ENCODE measurements around the gene PTCH2. TPM values are rescaled to one million over a fixed set of nuclear protein-coding genes. Genes with fewer than 3 reads are reported as not detected.

PTCH2 gene
- total RNA-seq (ENCODE audit: low replicate concordance), result 0.38 TPM in 1 of 2 replicates, not detected in the other

GRCh38 chr1:44842862-44843655 lies at the start of gene PTCH2:
TSS of gene PTCH2 (minus strand) at chr1:44843253. CDS start at chr1:44842932, 321 bp downstream.

GRCh38 chr1:44808063-44808937 lies 34.8 kb downstream of the PTCH2 start, which contains the start of gene BTBD19:
TSS of gene BTBD19 (plus strand) at chr1:44808523. CDS start at chr1:44808821, 298 bp downstream.

GRCh38 chr1:44806704-44807363 lies 36.2 kb downstream of the PTCH2 start, which contains the start of gene DYNLT4:
TSS of gene DYNLT4 (minus strand) at chr1:44807351. CDS start at chr1:44806668, 683 bp downstream.

GRCh38 chr1:44799770-44800584 lies 43.1 kb downstream of the PTCH2 start, which contains the start of gene PLK3:
TSS of gene PLK3 (plus strand) at chr1:44800377. CDS start at chr1:44800464, 87 bp downstream.

GRCh38 chr1:44788120-44788860 lies 54.8 kb downstream of the PTCH2 start, which contains the start of gene BEST4:
TSS of gene BEST4 (minus strand) at chr1:44788170. CDS start at chr1:44787705, 465 bp downstream.

GRCh38 chr1:44775078-44775929 lies 67.7 kb downstream of the PTCH2 start, which contains the start of gene RPS8:
TSS of gene RPS8 (plus strand) at chr1:44775540. CDS start at chr1:44775597, 57 bp downstream.

Other genes starting within 250 kb of the PTCH2 start
- gene TMEM53, start 168.8 kb downstream of the PTCH2 start, total RNA-seq (ENCODE audit: low replicate concordance), result 3.4 and 5.0 TPM in 2 replicates
- 0.60 and 3.5 TPM in 2 replicates for gene ARMH1, start 168.5 kb downstream of the PTCH2 start, total RNA-seq (ENCODE audit: low replicate concordance)
- not detected in 2 replicates for gene RNU5D-1, start 112.1 kb downstream of the PTCH2 start, total RNA-seq (ENCODE audit: low replicate concordance)
- 1.8 and 10.5 TPM in 2 replicates for gene KIF2C, start 103.4 kb downstream of the PTCH2 start, total RNA-seq (ENCODE audit: low replicate concordance)
- gene RPS8, start 67.7 kb downstream of the PTCH2 start, total RNA-seq (ENCODE audit: low replicate concordance), result 1,788 and 2,125 TPM in 2 replicates
- 0.08 TPM in 1 of 2 replicates, not detected in the other for gene BEST4, start 55.1 kb downstream of the PTCH2 start, total RNA-seq (ENCODE audit: low replicate concordance)
- 14.0 and 43.7 TPM in 2 replicates for gene PLK3, start 42.9 kb downstream of the PTCH2 start, total RNA-seq (ENCODE audit: low replicate concordance)
- 0.45 TPM in 1 of 2 replicates, not detected in the other for gene DYNLT4, start 35.9 kb downstream of the PTCH2 start, total RNA-seq (ENCODE audit: low replicate concordance)
- 4.7 and 7.5 TPM in 2 replicates for gene BTBD19, start 34.7 kb downstream of the PTCH2 start, total RNA-seq (ENCODE audit: low replicate concordance)
- gene EIF2B3, start 143.3 kb upstream of the PTCH2 start, total RNA-seq (ENCODE audit: low replicate concordance), result 45.2 and 73.2 TPM in 2 replicates
- 17.4 and 25.6 TPM in 2 replicates for gene HECTD3, start 168.1 kb upstream of the PTCH2 start, total RNA-seq (ENCODE audit: low replicate concordance)
- gene UROD, start 169.0 kb upstream of the PTCH2 start, total RNA-seq (ENCODE audit: low replicate concordance), result 182 and 313 TPM in 2 replicates